A549 (cell line): ENCODE results near the gene RPS6KA2.

Experiments used
- BHLHE40 ChIP-seq: IDR thresholded peaks from 2 replicates; pipeline ENCODE4 v1.6.1; 2012; ENCODE audit warnings: low read depth, low read length, inconsistent platforms
- CTCF ChIP-seq: fragments of >200 bp; sonication (Bioruptor Twin); formaldehyde crosslinking; IDR thresholded peaks from 3 replicates; pipeline ENCODE4 v1.5.1; 2016
- HDAC2 ChIP-seq: fragments of 200-600 bp; sonication (generic); IDR thresholded peaks from 2 replicates; pipeline ENCODE4 v1.6.1; 2016
- HOXA7 ChIP-seq: fragments of 250-450 bp; sonication (Bioruptor Pico); IDR thresholded peaks from 2 replicates; pipeline ENCODE4 v1.5.0; 2020; ENCODE audit warnings: mild to moderate bottlenecking, moderate library complexity
- POLR2A ChIP-seq: IDR thresholded peaks from 2 replicates; pipeline ENCODE4 v1.6.1; 2012; ENCODE audit warnings: mild to moderate bottlenecking, low read length
- RAD21 ChIP-seq, 2 experiments: fragments of >200 bp in 1 of 2; sonication (Bioruptor Twin) in 1 of 2; formaldehyde crosslinking in 1 of 2; IDR thresholded peaks in 1 of 2; conservative IDR thresholded peaks in 1 of 2; 2 replicates in 1 of 2; 3 replicates in 1 of 2; pipeline ENCODE4 v1.6.1; 2012 to 2018; ENCODE audit warnings: inconsistent platforms in 1 of 2
- REST ChIP-seq: fragments of 200-600 bp; sonication (generic); IDR thresholded peaks from 2 replicates; pipeline ENCODE4 v1.6.1; 2016; ENCODE audit warnings: antibody characterized with exemption, mild to moderate bottlenecking, moderate library complexity
- SREBF2 ChIP-seq: fragments of 450-650 bp; IDR thresholded peaks from 2 replicates; pipeline ENCODE4 v1.6.1; 2014; ENCODE audit warnings: mild to moderate bottlenecking, moderate library complexity

GRCh38 chr6:166393535-166393823 lies 233.6 kb downstream of the RPS6KA2 start:
- no peak for TF ChIP-seq BHLHE40
- TF ChIP-seq HOXA7 (CRISPR knock-in tag) = no peak
- no peak for TF ChIP-seq RAD21 (conservative IDR thresholded peaks at IDR 0.05 in 1 of 2, IDR thresholded peaks at IDR 0.05 in 1 of 2)
- no peak for TF ChIP-seq CTCF
- TF ChIP-seq SREBF2 = no peak
- TF ChIP-seq HDAC2 = no peak
- TF ChIP-seq REST = no peak
- TF ChIP-seq POLR2A = no peak
